GM19463 (cell line): Measurements from ENCODE around the gene CCM2L.
"Not testable (repeated sequence)": the region's sequence is repeated elsewhere in the genome, so short reads cannot be mapped to it uniquely, and the experiment has no call there.

ENCODE experiments used
- ATAC-seq: cut with Tn5 transposase; IDR thresholded peaks from one replicate; pipeline ENCODE4 v1.9.1; 2021; ENCODE audit warnings: mild to moderate bottlenecking, moderate library complexity; ENCODE audit not compliant: unreplicated experiment

The CCM2L gene

DNA sequence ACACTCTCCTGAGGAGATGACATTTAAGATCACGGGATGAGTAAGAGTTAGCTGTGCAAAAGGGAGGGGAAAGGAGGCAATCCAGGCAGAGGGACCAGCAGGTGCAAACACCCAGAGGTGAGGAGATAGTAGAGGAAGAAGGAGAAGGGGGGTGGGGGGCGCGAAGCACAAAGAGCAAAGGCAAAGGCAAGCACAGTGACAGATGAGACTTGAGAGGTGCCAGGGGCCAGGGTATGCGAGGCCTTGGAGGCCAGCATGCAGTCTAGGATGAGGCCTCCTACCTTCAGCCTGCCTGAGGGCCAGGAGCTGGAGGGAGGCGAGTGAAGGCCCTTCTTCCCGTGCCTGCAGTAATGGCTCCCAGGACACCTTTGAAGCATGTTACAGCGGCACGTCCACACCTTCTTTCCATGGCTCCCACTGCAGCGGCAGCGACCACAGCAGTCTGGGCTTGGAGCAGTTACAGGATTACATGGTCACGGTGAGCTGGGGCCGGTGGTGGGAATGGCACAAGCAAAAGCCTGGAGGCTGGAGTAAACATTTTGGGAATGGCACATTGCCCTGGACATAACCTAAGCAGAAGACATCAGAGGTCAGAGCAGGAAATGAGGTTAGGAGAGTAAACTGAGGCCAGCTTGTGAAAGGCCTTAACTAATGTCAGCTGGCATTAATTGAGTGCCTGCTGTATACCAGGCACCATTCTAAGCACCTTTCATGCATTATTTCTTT, 18.6 kb downstream of the CCM2L start:
- ATAC-seq: no peak

DNA sequence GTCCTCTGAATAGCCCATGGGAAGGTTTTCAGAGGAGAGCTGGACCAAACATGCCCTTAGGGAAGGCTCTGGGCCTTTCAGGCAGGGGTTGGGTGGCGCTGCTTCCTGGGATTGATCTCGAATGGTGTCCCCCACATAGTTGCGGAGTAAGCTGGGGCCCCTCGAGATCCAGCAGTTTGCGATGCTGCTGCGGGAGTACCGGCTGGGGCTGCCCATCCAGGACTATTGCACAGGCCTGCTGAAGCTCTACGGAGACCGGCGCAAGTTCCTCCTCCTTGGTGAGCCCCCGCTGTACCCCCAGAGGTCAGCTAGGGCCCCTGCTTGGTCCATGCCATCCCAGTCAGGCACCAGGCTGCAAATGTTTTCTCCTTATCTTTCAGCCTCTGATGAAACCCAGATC, 19.3 kb downstream of the CCM2L start:
- no peak for ATAC-seq

DNA sequence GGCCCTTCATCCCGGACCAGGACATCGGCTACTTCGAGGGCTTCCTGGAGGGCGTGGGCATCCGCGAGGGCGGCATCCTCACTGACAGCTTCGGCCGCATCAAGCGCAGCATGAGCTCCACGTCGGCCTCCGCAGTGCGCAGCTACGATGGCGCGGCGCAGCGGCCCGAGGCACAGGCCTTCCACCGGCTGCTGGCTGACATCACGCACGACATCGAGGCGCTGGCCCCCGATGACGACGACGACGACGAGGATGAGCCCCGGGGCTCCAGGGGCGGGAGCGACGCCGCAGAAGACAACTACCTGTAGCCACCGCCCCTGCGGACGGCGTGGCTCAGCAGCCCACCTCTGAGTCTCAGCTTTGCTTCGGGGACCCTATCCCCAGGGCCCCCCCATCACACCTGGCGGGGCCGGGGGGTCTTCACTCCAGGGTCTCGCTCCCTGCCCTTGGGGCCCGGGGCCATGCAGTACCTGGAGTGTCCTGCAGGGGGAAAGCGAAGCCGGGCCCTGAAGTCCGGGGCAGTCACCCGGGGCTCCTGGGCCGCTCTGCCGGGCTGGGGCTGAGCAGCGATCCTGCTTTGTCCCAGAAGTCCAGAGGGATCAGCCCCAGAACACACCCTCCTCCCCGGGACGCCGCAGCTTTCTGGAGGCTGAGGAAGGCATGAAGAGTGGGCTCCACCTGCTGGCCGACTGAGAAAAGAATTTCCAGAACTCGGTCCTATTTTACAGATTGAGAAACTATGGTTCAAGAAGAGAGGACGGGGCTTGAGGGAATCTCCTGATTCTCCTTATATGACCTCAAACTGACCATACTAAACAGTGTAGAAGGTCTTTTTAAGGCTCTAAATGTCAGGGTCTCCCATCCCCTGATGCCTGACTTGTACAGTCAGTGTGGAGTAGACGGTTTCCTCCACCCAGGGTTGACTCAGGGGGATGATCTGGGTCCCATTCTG, 21.0 kb downstream of the CCM2L start:
- no peak for ATAC-seq

DNA sequence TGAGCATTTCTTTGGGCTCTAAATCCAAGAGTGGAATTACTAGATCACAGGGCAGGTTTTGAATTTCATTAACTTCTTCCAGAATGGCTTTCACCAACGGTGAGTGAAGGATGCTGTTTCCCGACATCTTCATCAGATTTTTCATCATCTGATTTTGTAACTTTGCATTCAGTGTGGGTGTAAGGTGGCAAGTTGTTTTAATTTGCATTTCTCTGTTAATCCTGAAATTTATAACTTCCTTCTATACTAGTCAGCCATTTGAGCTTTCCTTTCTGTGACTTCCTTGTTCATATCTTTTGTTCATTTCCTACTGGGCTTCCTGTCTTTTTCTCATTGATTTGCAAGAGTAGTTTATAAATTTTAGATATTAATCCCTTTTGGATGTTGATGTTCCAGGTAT, 23.1 kb downstream of the CCM2L start:
- no peak for ATAC-seq

- ATAC-seq: not testable (repeated sequence)
Observed at GRCh38 chr20:32033721-32034120, 23.5 kb downstream of the CCM2L start.

DNA sequence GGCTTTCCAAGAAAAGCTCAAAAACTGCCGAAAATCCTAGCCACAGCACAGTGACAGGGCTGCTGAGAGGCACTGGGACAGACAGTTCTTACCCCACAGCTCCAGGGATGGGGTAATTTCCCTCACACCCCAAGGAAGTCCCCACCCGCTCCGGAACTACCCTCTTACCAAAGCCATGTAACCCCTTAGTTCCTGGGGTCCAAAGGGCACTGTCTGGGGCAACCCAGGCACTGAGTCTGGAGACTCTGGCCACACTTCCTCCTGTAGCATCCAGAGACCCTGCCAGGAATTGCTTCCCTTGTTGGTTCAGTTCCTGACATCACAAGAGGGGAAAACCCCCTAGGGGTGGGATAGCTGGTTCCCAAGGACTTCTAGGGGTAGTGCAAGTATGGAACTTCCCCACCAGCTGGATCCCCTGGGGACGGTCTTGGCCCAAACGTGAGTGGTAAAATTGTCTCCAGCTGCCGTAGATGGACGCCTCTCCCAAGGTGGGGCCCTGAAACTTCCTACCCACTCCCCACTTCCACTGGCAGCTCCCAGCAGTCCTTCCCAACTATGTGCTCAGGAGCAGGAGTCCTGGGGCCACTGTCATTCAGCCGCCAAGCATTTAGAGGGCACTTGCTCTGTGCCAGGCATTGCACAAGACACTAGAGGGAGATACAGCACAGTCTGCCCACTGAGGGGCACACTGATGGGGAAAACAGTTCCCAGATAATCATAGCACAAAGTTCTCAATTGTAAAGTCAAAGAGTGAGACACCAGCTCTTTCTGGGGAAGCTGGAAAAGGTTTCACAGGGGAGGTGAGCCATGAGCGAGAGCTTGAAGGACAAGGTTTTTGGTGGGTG, 24.6 kb downstream of the CCM2L start:
- no peak for ATAC-seq

DNA sequence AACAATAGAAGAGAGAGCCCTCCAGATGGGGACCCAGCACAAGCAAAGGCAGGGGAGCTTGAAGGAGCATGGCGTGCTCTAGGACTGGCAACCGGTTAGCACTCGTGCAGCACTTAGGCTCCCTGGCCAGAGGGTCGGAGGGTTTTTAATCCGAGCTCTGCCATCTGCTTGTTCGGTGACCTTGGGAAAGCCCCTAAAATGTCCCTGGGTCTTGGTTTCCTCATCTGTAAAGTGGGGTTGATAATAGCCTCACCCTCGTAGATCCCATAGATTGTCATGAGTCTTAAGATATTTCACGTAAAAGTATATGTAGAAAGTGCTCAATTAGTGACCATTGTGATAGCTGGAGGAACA, 25.2 kb downstream of the CCM2L start:
- ATAC-seq: no peak

DNA sequence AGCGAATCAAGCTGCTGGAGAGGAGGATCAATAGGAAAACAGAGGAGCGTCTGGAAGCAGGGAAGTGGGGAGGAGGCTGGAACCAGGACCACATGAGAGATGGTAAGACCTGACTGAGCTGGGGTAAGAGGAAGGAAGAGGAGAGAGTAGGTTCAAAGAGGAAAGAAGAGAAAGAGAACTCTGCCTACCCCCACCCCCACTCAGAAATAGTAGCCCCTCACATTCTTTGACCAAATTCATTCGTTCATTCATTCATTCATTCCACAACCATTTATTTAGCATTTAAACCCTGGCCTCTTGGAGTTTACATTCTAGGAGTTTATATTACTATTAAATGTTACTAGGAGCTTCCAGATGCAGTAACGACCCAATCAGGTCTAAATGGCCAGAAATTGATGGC, 26.0 kb downstream of the CCM2L start:
- ATAC-seq: no peak

GRCh38 chr20:32036716-32037485, 26.7 kb downstream of the CCM2L start:
- ATAC-seq: no peak

- no peak for ATAC-seq
Observed at GRCh38 chr20:32037929-32038328, 27.7 kb downstream of the CCM2L start.

DNA sequence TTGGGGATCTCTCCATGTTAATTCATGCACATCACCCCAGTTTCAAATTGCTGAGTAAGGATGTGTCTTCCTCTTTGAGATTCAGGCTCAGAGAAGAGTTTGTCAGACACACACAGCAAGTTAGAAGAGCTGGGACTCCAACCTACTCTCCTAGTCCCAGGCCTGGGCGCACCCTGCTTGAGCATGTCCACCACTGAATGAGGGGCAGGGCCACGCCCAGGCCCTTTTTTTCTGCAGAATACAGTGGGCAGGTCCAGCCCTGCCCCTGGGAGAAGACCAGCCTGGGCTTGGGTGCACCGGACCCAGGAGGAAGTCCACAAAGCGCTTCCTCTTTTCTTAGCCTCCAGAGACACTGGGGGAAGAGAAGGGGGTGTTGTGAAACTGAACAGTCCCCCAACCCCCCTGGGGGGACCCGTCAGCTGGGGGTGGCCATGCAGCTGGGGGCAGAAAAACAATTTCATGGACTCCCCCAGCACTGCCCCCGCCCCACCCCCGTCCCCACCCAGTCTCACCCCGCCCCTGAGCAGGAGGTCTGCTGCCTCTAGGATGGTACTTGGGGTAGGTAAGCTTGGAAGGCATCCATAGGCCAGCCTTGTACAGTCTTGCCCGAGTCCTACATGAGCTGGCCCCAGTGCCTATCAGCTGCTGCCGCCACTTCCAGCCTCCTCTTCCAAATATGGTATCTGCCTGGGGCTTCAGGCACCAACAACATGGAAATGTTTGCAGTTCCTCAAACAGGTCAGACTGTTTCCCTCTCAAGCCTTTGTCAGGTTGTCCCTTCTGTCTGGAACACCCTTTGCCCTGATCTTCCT, 30.1 kb downstream of the CCM2L start:
- no peak for ATAC-seq

DNA sequence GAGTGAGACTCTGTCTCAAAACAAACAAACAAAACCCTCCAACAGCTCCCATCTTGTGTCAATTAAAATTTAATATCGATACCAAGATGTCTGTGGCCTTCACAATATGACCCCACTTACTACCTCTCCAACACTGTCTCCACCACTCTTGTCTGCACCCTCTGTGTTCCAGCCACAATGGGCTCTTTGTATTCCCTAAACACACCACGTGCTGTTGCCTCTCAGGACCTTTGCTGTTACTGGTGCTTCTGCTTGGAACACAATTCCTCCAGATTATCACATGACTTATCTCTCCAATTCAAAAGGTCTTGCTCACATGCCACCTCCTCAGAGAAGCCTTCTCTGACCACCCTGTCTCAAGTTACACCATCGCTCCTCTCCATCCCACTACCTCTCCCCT, 35.8 kb downstream of the CCM2L start:
- no peak for ATAC-seq

- no peak for ATAC-seq
Observed at GRCh38 chr20:32050324-32050841, 40.1 kb downstream of the CCM2L start.

DNA sequence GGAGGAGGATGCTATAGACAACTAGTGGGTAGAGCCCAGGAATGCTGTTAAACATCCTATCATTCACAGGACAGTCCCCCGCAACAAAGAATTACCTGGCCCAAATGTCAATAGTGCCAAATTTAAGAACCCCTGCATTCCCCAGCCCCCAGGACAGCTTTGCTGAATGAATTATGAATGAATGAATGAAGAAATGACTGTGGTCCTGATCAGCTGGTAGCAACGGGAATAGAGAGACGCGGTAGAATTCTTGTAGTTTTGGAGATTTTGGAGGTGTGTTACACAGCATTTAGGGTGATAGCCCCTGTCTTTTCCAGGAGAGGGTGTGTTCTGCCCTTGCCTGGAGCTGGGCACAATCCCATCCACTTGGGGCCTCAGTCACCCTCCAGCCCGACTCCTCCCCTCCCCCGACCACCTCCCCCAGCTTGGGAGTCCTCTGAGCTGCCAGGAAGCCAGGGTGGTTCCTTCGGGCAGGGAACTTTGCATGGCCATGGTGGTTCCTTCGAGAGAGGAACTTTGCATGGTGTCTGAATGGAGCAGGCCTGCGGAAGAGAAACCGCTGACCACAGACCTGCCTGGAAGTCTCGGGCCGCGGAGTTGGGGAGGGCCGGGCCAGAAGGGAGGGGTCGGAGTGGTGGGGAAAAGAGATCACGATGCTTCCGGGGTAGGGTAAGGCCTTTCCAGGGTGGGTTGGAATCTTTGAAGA, 40.8 kb downstream of the CCM2L start:
- no peak for ATAC-seq

- no peak for ATAC-seq
Observed at GRCh38 chr20:32051720-32052089, 41.5 kb downstream of the CCM2L start.

DNA sequence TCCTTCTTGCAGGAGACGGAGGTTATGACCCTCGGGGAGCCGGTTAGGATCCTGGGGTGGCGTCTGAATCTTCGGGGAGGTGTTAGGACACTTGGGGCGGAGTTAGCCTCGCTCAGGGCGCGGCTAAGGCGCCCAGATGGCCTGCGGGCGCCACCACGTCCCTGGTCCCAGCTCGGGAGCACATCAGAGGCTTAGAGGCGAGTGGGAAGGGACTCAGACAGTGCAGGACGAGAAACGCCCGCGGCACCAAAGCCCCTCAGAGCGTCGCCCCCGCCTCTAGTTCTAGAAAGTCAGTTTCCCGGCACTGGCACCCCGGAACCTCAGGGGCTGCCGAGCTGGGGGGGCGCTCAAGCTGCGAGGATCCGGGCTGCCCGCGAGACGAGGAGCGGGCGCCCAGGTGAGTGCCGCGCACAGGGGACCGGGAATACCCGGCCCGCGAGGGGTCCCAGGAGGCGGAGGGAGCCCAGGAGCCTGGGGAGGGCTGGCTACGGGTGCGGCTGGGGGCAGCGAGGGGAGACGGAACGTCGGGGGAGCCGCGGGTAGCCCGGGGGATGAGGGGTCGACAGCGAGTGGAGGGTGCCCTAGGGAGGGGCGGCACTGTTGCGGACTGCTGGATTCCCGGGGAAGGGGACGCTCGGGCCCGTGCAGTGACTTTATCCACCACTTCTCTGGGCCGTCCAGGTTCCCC, 42.0 kb downstream of the CCM2L start, which contains the start of gene HCK:
Gene HCK, plus strand, starts transcription at position 153 of the 688 bp plus-strand sequence.
- ATAC-seq: no peak

- no peak for ATAC-seq
Observed at GRCh38 chr20:32052778-32053362, 42.6 kb downstream of the CCM2L start.

GRCh38 chr20:32053648-32054047, 43.4 kb downstream of the CCM2L start:
- no peak for ATAC-seq
